GM21528 (cell line): ENCODE measurements around the gene GUCA2B.

Source experiments
- ATAC-seq: cut with Tn5 transposase; IDR thresholded peaks from one replicate; pipeline ENCODE4 v1.9.1; 2021; ENCODE audit warnings: mild to moderate bottlenecking, moderate library complexity; ENCODE audit not compliant: unreplicated experiment, low FRiP score

GUCA2B gene

DNA sequence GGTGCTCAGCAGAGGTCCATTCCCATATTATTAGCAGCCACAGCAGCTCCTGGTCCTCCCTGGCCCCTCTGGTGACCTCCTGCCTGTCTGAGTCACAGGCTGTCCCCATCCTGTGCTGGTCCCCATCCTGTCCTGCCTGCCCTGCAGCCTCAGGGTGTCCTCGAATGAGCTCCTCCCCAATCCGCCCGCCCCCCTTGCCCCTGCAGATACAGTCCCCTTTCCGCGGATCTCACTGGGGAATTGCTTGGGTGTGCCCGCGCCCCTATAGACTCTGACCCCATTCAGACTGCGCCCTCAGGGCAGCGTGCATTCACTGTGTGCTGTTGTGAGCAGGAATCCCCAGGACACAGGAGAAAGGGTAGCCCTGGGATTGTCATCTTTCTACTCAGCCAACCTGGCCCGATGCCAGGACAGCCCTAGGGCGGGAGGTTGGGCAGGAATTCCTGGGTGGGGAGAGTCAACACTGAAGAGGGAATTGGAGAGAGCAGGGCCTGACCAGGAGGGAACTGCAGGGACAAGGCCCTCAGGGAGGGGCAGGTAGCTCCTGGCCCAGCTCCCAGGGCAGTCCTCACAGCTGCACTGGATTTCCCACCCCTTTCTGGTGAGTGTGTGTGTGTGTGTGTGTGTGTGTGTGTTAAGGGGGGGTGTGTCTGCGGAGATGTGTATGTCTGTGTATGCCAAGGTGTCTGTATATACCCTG is 12.5 kb downstream of the GUCA2B start:
- ATAC-seq: no peak

DNA sequence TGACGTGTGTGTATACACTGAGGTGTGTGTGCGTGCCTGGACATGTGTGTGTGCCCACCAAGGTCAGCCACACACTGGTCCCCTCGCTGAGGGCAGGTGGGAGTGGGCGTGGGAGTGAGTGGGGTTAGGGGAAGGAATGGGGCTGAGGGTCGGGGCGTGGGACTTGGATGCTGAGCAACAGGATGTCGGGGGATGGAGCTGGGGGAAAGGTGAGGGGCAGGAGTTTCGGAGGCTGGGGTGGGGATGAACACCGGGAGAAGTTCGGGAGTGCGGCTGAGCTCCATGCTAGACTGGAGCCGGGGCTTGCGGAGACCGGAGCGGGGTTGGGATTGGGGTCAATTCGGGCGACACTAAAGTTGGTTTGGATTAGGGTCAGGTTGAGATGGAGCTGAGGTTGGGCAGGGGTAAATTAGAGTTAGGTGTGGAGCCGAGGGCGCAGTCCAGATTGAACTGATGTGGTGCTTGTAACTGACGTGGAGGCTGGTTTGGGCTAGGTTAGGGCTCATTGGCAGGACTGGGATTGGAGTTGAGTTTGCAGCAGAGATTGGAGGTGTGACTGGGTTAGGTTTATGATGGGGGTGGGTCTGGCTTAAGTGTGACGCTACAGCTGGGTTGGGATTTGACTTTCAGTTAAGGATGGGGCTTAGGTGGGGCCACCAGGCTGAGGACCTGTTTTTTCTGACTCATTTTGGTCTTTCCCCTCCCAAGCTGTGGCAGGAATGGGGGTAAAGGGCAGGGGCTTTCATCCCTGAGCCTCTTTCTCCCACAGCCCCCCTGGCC is 14.6 kb downstream of the GUCA2B start:
- ATAC-seq: no peak

GRCh38 chr1:42168391-42168670 is 15.1 kb downstream of the GUCA2B start:
- no peak for ATAC-seq

DNA sequence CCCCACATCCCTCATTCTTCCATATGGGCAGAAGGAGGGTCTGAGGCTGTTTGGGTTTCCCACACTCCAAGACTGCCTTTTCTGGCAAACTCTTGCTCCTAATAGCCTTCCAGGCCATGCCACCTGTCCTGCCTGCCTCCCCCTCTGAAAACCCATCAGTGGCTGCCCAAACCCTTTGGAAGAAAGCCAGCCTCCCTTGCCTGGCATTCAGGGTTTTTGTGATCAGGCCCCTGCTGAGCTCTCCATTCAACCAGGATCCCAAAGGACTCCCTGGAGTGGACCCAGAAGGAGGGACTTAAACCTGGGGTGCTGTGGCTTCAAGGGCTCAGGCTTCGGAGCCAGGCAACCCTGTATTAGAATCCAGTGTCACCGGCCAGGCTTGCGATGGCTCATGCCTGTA is 15.6 kb downstream of the GUCA2B start:
- no peak for ATAC-seq

GRCh38 chr1:42170779-42171621 is 17.8 kb downstream of the GUCA2B start:
- no peak for ATAC-seq

DNA sequence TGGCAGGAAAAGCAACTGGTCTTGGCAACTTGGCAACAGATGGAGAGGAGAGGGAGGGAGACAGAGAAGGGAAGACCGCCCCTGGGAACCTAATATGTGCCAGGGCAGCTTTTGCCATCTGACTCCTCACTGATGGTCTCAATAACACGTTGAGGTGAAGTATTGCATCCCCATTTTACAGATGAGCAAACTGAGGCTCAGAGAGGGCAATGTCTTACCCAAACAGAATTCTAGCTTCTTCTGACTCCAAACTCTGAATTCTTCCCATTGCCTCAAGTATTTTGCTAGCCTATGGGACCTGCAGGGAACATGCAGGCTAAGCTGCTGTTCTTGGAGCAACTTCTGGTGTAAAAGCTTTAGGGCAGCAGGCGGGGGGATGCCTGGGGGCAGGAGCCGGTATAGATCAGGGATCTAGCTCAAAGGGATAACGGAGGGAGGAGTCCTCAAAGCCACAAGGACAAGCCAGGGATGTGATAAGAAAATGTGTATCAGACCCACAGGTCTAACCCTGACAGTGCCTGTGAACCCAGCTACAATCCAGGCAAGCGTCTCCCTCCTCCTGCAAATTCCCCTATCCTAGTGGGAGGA is 18.6 kb downstream of the GUCA2B start:
- no peak for ATAC-seq

GRCh38 chr1:42172381-42173133 is 19.3 kb downstream of the GUCA2B start:
- no peak for ATAC-seq

- peak; percentile 67 for ATAC-seq
These were observed 20.1 kb downstream of the GUCA2B start for GRCh38 chr1:42173155-42173933.

GRCh38 chr1:42173961-42174735 is 20.9 kb downstream of the GUCA2B start:
- no peak for ATAC-seq

DNA sequence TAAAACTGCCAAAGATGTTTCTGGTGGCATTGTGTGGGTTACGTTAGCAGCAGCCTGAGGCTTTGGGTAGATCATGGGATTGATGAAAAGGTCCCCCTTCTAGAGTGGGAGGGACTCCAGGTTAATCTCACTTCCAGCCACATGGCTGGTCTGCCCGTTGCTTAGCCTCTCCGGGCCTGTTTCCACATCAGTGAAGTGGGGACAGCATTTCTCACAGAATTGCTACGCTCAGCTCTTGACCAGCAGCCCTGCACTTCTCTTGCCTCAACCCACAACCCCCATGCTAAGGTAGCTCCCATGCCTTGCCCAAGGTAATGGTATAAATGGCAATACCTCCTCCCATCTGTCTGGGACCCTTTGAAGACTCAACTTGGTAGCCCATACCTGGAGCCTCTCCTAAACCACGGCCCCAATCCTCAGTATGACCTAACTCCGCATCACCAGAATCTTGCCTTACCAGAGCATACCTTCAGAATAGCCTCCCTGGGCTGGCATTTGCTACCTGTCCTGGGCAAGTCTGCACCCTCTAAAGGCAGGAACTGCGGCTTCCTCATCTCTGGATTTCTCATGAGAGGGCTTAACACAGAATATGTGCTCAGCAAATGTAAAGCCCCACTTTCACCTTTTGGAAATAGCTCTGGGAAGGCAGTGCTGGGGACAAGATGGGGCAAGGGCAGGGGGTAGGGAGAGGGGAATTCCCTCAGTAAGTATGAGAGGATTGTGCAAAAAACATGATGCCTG is 22.3 kb downstream of the GUCA2B start:
- ATAC-seq: no peak

- no peak for ATAC-seq
These were observed 23.8 kb downstream of the GUCA2B start for GRCh38 chr1:42176902-42177519.

- ATAC-seq: no peak
These were observed 24.4 kb downstream of the GUCA2B start for GRCh38 chr1:42177541-42177981.

GRCh38 chr1:42178249-42178648 is 25.0 kb downstream of the GUCA2B start:
- no peak for ATAC-seq

DNA sequence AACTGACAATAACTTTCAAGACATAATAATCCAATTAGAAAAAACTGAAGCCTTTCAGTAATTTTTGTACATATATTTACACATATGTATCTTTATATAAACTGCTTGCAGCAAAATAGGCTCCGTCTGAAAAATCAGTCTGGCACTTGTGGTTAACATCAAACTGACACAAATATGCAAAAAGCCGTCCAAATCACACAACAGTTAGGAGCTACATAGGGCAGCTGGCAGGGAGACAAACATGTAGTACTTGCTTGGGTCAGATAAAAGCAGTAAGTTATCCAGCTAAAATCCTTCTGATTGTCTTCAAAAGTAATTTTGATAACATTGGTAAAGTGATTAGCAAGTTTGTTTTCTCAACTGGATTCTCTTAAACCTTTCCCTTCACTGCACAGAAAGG is 26.1 kb downstream of the GUCA2B start:
- ATAC-seq: no peak

DNA sequence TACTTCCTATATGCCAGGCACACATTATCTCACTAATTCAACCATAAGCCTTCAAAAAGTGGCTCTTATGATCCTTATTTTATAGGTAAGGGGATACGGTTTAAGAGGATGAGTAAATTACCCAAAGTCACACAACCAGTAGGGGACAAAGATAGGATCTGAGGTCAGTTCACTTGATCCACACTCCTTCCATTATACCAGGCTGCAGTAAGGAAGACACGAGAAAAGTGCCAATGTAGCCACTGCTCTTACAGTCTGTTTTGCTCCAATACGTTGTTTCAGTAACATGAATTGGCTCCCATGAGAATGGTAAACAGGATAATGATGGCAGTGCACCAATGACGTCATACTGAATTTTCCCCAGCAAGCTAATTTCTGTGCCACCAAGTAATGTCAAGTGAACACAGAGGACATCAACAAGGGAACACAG is 26.7 kb downstream of the GUCA2B start:
- ATAC-seq: no peak

GRCh38 chr1:42181687-42182086 is 28.5 kb downstream of the GUCA2B start:
- ATAC-seq: no peak

- ATAC-seq: no peak
These were observed 30.2 kb downstream of the GUCA2B start for GRCh38 chr1:42183210-42183956.
